ENCODE results near the gene ARHGEF40.

ARHGEF40 gene

GRCh38 chr14:21099596-21099985 is 29.5 kb downstream of the ARHGEF40 start:
- no peak for DNase-seq

GRCh38 chr14:21100931-21101330 is 30.8 kb downstream of the ARHGEF40 start, which contains the start of gene TMEM253:
Gene TMEM253 (plus strand): TSS chr14:21101066. CDS start chr14:21101344, 278 bp downstream.
- no peak for DNase-seq

GRCh38 chr14:21101802-21102413 is 31.8 kb downstream of the ARHGEF40 start:
- no peak for DNase-seq

GRCh38 chr14:21102521-21103410 is 32.7 kb downstream of the ARHGEF40 start:
- DNase-seq, result no peak

- no peak for DNase-seq
Observed at GRCh38 chr14:21103411-21103709, 33.3 kb downstream of the ARHGEF40 start.

GRCh38 chr14:21103710-21104447 is 33.8 kb downstream of the ARHGEF40 start:
- peak; percentile 91 for DNase-seq

- DNase-seq, result peak; percentile 60
Observed at GRCh38 chr14:21104448-21105060, 34.5 kb downstream of the ARHGEF40 start.

GRCh38 chr14:21105095-21105494 is 35.0 kb downstream of the ARHGEF40 start:
- DNase-seq, result no peak

- DNase-seq, result no peak
Observed at GRCh38 chr14:21106176-21106497, 36.0 kb downstream of the ARHGEF40 start.

GRCh38 chr14:21106498-21107282 is 36.6 kb downstream of the ARHGEF40 start:
- peak; percentile 75 for DNase-seq

GRCh38 chr14:21107283-21107800 is 37.2 kb downstream of the ARHGEF40 start:
- no peak for DNase-seq

- DNase-seq, result no peak
Observed at GRCh38 chr14:21108791-21109190, 38.7 kb downstream of the ARHGEF40 start.

- DNase-seq, result no peak
Observed at GRCh38 chr14:21109377-21110138, 39.5 kb downstream of the ARHGEF40 start.

- no peak for DNase-seq
Observed at GRCh38 chr14:21112255-21112654, 42.2 kb downstream of the ARHGEF40 start.

GRCh38 chr14:21113369-21113768 is 43.3 kb downstream of the ARHGEF40 start:
- no peak for DNase-seq

- no peak for DNase-seq
Observed at GRCh38 chr14:21118933-21119332, 48.8 kb downstream of the ARHGEF40 start.

GRCh38 chr14:21120686-21121085 is 50.6 kb downstream of the ARHGEF40 start:
- DNase-seq, result no peak

- no peak for DNase-seq
Observed at GRCh38 chr14:21121122-21121521, 51.0 kb downstream of the ARHGEF40 start.

GRCh38 chr14:21123429-21123828 is 53.3 kb downstream of the ARHGEF40 start:
- no peak for DNase-seq

GRCh38 chr14:21133901-21134300 is 63.8 kb downstream of the ARHGEF40 start:
- no peak for DNase-seq

GRCh38 chr14:21136024-21136423 is 65.9 kb downstream of the ARHGEF40 start:
- DNase-seq, result no peak

Measured in stimulated activated CD4-positive, alpha-beta T cell treated with anti-CD3 and anti-CD28 coated beads, Interleukin-12 subunit alpha, Interleukin-12 subunit beta, amount 100 ng/mL, for 4 hours (primary cell).